Pulmonary artery endothelial cell (primary cell): Measurements from ENCODE around the gene TAS2R50. TPM values are rescaled to one million over a fixed set of nuclear protein-coding genes. Genes with fewer than 3 reads are reported as not detected.

ENCODE experiments used
- DNase-seq: peaks from one replicate; pipeline ENCODE4 v3.0.0-alpha.2; 2011; ENCODE audit warnings: low read depth, low spot score
- total RNA-seq: library from RNA; depleted of rRNA; stranded (reverse); fragments of >200 nt; gene quantifications from 2 replicates; pipeline ENCODE4 v1.2.3, GENCODE V29; 2014

TAS2R50 gene
- total RNA-seq, 1 donor from 2014 or later, result 1.6 TPM

DNA sequence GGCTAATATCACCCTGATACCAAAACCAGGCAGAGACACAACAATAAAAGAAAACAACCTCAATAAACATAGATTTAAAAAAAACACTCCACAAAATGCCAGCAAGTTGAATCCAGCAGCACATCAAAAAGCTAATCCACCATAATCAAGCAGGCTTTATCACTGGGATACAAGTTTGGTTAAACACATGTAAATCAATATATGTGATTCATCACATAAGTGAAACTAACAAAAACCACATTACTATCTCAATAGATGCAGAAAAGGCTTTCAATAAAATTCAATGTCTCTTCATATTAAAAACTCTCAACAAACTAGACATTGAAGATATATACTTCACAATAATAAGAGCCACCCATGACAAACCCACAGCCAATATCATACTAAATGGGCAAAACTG, 30.6 kb downstream of the TAS2R50 start:
- no peak for DNase-seq

- DNase-seq, result no peak
Observed at GRCh38 chr12:10952645-10953044, 34.1 kb downstream of the TAS2R50 start.

GRCh38 chr12:10943167-10943566, 43.5 kb downstream of the TAS2R50 start:
- DNase-seq, result no peak

GRCh38 chr12:10941916-10942607, 44.6 kb downstream of the TAS2R50 start:
- no peak for DNase-seq

DNA sequence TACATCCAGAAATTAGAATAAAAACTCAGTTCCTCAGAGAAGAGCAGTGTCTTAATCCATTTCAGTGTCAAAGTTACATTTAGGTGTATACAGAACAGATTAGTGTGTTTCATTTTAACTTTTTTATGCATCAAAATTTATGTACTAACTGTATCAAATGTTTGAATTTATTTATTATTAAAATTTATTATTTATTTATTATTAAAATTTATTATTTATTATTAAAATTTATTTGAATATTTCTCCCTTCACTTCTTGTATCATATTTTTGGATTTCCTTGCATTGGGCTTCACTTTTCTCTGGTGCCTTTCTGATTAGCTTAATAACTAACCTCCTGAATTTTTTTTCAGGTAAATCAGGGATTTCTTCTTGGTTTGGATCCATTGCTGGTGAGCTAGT, 45.3 kb downstream of the TAS2R50 start:
- no peak for DNase-seq

DNA sequence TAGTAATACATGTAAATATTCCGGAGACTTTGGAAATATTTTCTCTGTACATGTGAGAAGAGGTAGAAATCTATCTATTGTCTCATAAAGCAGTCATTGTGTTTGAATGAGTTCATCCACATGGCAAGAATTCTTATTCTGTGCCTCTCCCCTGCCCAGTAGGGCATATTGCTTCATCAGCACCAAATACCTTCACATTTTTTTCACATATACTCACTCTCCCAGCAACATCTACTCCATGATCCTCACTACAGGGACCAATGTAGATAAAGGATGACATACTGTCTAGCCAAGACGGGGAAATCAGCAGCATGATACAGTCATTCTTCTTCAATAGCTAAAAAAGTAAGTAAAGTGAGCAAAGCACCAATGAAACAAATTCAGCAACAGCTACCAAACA, 46.3 kb downstream of the TAS2R50 start:
- no peak for DNase-seq

DNA sequence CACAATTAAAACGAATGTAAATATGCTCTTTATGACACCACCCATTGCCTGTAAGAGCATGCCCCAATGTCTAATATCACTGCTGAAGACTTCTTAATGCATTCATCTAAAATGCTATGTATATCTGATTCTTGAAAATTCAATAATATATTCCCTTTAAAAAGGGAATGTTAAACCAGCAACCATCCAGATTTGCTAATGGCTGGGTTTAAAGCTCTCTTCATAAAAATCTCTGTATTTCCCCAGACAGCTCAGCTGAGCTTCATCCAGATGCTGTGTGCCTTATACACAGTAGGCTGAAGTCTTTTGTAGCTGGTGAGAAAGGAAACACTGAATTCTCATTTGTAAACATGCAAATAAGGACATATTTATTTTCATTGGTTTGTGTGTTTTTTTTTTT, 47.5 kb downstream of the TAS2R50 start, which contains the start of gene TAS2R14:
TAS2R14 (minus strand) TSS at position 101 of the 400 bp plus-strand sequence; CDS start at position 45, 56 bp downstream.
- DNase-seq, result no peak

DNA sequence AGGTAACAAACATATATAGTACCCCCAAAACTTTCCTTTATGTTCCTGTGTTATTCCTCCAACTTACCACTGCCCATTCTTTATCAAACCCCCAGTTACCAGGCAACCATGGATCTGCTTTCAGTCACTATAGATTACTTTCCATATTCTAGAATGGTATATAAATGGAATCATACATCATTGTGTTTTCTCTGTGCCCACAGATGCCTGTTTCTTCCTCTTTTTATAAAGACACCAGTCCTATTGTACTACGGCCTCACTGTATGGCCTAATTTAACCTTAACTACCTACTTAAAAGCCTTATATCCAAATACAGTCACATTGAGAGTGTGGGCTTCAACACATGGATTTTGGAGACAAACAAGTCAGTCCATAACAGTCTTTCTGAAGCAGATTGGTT, 50.2 kb downstream of the TAS2R50 start:
- DNase-seq, result no peak

Other genes starting within 250 kb of the TAS2R50 start
- not detected in 2 replicates for gene TAS2R7, start 184.3 kb downstream of the TAS2R50 start, total RNA-seq
- gene TAS2R8, start 179.6 kb downstream of the TAS2R50 start, total RNA-seq, result 0.13 TPM in 1 of 2 replicates, not detected in the other
- gene TAS2R9, start 176.7 kb downstream of the TAS2R50 start, total RNA-seq, result not detected in 2 replicates
- gene TAS2R10, start 160.6 kb downstream of the TAS2R50 start, total RNA-seq, result 0.53 and 0.74 TPM in 2 replicates
- 0.21 and 0.46 TPM in 2 replicates for gene PRR4, start 137.4 kb downstream of the TAS2R50 start, total RNA-seq
- 7.4 and 8.4 TPM in 2 replicates for gene PRH1, start 102.7 kb downstream of the TAS2R50 start, total RNA-seq
- gene TAS2R13, start 77.3 kb downstream of the TAS2R50 start, total RNA-seq, result 0.56 and 0.73 TPM in 2 replicates
- gene PRH2, start 57.7 kb downstream of the TAS2R50 start, total RNA-seq, result not detected in 2 replicates
- gene TAS2R14, start 47.6 kb downstream of the TAS2R50 start, total RNA-seq, result 0.92 and 1.4 TPM in 2 replicates
- gene TAS2R20, start 11.4 kb upstream of the TAS2R50 start, total RNA-seq, result 2.2 TPM in 2 replicates
- gene TAS2R19, start 35.7 kb upstream of the TAS2R50 start, total RNA-seq, result 3.9 and 4.1 TPM in 2 replicates
- 2.6 and 3.2 TPM in 2 replicates for gene TAS2R31, start 44.5 kb upstream of the TAS2R50 start, total RNA-seq
- 1.3 and 1.6 TPM in 2 replicates for gene TAS2R46, start 75.4 kb upstream of the TAS2R50 start, total RNA-seq
- 0.40 and 1.3 TPM in 2 replicates for gene TAS2R43, start 105.4 kb upstream of the TAS2R50 start, total RNA-seq
- gene TAS2R30, start 147.7 kb upstream of the TAS2R50 start, total RNA-seq, result 2.2 and 3.5 TPM in 2 replicates
- 5.0 and 5.2 TPM in 2 replicates for gene SMIM10L1, start 184.3 kb upstream of the TAS2R50 start, total RNA-seq
- not detected in 2 replicates for gene TAS2R42, start 200.0 kb upstream of the TAS2R50 start, total RNA-seq